ENCODE data around the gene PCDH9. TPM values are rescaled to one million over a fixed set of nuclear protein-coding genes. Genes with fewer than 3 reads are reported as not detected.

Gene PCDH9
- total and polyA plus RNA-seq, 7 donors = under 0.01 to 15.7 (median 8.7) TPM; not detected in 1

DNA sequence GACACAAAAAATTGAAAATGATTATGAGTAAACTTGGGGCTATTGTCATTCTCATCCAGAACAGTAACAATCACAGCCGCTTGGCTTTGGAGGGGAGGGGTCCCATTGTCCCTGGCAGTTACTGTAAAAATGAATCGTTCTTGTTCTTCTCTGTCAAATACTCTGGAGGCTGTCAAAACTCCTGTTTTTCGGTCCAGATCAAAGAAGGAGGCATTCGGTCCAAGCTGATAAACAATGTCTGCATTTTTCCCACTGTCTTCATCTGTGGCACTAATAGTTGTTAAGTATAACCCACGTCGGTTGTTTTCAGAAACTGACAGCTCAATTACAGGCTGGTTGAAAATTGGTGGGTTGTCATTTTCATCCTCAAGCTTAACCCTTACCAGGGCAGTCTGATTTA, 3.4 kb downstream of the PCDH9 start:
- TF ChIP-seq POLR2A (IDR thresholded peaks at IDR 0.05) = no peak
- TF ChIP-seq, protein P1, sequence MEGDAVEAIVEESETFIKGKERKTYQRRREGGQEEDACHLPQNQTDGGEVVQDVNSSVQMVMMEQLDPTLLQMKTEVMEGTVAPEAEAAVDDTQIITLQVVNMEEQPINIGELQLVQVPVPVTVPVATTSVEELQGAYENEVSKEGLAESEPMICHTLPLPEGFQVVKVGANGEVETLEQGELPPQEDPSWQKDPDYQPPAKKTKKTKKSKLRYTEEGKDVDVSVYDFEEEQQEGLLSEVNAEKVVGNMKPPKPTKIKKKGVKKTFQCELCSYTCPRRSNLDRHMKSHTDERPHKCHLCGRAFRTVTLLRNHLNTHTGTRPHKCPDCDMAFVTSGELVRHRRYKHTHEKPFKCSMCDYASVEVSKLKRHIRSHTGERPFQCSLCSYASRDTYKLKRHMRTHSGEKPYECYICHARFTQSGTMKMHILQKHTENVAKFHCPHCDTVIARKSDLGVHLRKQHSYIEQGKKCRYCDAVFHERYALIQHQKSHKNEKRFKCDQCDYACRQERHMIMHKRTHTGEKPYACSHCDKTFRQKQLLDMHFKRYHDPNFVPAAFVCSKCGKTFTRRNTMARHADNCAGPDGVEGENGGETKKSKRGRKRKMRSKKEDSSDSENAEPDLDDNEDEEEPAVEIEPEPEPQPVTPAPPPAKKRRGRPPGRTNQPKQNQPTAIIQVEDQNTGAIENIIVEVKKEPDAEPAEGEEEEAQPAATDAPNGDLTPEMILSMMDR (IDR thresholded peaks at IDR 0.05) = no peak
- no peak for TF ChIP-seq EP300 (IDR thresholded peaks at IDR 0.05)
- WGBS, 2 donors = 56 to 78% methylated on average over 6 of the region's 6 CpGs
- Histone ChIP-seq H3K27me3 (no peaks in the 10 kb centered on the region), H3K4me3 (no peak overlapping the region), H3K4me1 (peaks cover 0 to 23% (median 9%) of the 10 kb centered on the region in 4 donors), H3K9me3 (no peaks in the 10 kb centered on the region), H3K27ac (no peak overlapping the region), H3K36me3 (no peaks in the 10 kb centered on the region)
- DNase-seq = no peak
- intact Hi-C loops (cut with DNase I) = loop anchor here (10.0 kb wide), 3 partner anchors 152 to 1302 kb away; no protein-coding TSS in a partner anchor

DNA sequence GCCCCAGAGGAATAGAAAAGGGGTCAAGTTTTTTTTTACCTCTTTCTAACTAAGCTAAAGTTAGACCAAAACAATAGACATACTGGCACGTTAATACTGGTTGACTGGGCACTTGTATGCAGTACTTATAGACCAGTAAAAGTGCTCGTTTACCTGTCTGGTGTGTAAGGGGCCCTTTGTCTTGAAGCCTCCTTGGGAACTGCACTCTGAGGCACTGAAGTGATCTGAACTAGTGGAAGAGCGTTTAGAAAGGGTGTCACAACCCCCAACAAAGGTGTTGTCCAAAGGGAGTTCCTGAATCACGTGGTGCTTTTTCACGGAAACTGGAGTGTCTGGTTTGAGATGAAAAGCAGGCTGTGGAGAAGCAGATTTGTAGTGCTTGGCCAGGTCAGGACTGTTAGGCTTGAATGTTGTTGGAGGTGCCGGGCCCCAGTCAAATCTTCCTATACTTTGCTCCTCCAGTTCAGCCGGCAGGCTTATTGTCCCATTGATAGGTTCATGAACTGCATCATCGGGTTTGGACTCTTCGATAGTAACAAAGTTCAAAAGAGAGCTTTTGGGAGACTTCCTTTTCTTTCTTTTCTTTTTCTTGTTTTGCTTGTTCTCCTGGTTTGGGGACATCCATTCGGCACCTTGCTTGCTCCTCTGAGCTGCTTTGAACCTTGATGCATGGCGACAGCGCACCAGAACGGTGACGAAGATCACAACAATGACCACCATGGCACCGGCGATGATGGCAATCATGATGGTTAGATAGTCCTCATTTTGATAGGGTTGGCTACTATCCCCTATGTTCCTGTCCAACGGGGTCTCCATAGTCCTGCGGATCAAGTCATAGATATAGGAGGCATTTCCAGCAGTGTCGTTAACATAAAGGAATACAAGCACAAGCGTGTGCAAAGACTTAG, 4.6 kb downstream of the PCDH9 start:
- no peak overlapping the region for H3K4me3 ChIP-seq
- intact Hi-C loops (cut with DNase I) = loop anchor here (10.0 kb wide), 3 partner anchors 151 to 1301 kb away; no protein-coding TSS in a partner anchor
- no peak for DNase-seq

DNA sequence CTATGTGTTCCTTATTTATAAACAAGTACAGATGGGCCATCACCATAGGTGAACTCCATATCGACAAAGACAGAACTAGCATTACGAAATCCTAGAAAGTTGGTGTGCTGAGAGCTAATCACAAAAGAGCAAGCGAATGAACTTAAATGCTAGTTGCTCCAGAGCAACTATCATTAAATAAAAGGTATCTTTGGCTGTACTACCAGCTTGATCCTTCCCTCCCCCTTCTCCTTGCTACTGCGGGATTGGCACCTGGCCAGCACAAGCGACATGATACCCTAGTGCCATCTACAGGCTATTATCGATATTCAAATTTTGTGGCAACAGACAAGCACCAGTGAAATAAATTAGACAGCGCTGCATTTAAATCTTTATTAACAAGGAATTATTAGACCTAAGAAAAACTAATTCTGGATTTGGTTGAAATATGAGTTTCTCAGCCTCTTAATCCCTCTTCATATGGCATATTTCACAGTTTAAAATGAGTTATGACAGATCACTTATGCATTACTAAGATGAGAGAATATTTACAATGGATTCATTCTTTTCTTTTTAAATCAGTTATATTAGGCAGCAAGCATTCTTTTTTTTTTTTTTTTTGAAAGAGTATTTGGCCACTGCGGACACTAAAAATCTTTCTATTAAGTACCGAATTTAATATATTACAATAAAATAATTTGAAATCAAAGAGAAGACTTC, 5.8 kb downstream of the PCDH9 start:
- DNase-seq = peak; percentile 92
- no peaks in the 10 kb centered on the region for H3K9me3 ChIP-seq
- peak overlapping the region in 1 of 4 donors; percentile 3 for H3K27ac ChIP-seq
- intact Hi-C loops (cut with DNase I) = loop anchor here (10.0 kb wide), 3 partner anchors 149 to 1299 kb away; no protein-coding TSS in a partner anchor
- H3K36me3 ChIP-seq = no peaks in the 10 kb centered on the region
- no peaks in the 10 kb centered on the region for H3K27me3 ChIP-seq
- peak overlapping the region; percentile 13 to 28 (median 19) for H3K4me3 ChIP-seq
- peaks cover 0 to 13% (median 7%) of the 10 kb centered on the region in 4 donors for H3K4me1 ChIP-seq
- WGBS, 2 donors = 22 to 28% methylated on average over 9 of the region's 9 CpGs
- TF ChIP-seq POLR2AphosphoS5 (IDR thresholded peaks at IDR 0.05) (peak; percentile 50 to 90 (median 72)), POLR2A (IDR thresholded peaks at IDR 0.05) (no peak), EP300 (IDR thresholded peaks at IDR 0.05) (no peak)
- TF ChIP-seq, protein P1 (IDR thresholded peaks at IDR 0.05) = peak; percentile 57 to 69 (median 64)

More for the DNA sequence above, 4.6 kb downstream of the PCDH9 start:
- Histone ChIP-seq H3K4me1 (peaks cover 0 to 18% (median 9%) of the 10 kb centered on the region in 4 donors), H3K36me3 (no peaks in the 10 kb centered on the region), H3K9me3 (no peaks in the 10 kb centered on the region), H3K27ac (no peak overlapping the region), H3K27me3 (no peaks in the 10 kb centered on the region)
- WGBS, 2 donors = 66 to 83% methylated on average over 20 of the region's 20 CpGs
- TF ChIP-seq, protein P1 (IDR thresholded peaks at IDR 0.05) = no peak
- no peak for TF ChIP-seq POLR2AphosphoS5 (IDR thresholded peaks at IDR 0.05)

DNA sequence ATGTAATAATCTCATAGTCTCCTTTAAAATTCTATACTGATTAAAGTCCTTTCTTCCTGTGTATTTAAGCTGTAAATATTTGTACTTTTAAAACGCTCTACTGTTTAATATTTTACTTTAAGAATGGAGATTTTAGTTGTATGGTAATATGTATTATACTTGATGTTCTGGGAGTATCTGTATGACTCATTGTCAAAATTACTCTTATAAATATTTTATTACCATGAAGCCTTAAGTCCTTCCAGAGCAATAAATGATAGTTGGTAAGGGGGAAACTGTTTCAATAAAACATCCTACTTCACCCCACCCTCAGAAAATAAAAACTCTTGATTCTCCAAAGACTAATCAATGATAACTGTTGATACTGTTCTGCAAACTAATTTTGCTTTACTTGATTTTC, 6.4 kb downstream of the PCDH9 start:
- Histone ChIP-seq H3K4me3 (peak overlapping the region; percentile 13 to 28 (median 19)), H3K27me3 (no peaks in the 10 kb centered on the region), H3K36me3 (no peaks in the 10 kb centered on the region), H3K27ac (peak overlapping the region in 1 of 4 donors; percentile 3), H3K9me3 (no peaks in the 10 kb centered on the region), H3K4me1 (peaks cover 0 to 10% (median 5%) of the 10 kb centered on the region in 4 donors)
- TF ChIP-seq POLR2A (IDR thresholded peaks at IDR 0.05) = no peak
- TF ChIP-seq EP300 (IDR thresholded peaks at IDR 0.05) = no peak
- no peak for TF ChIP-seq POLR2AphosphoS5 (IDR thresholded peaks at IDR 0.05)
- TF ChIP-seq, protein P1 (IDR thresholded peaks at IDR 0.05) = no peak
- intact Hi-C loops (cut with DNase I) = loop anchor here (10.0 kb wide), 3 partner anchors 149 to 1299 kb away; no protein-coding TSS in a partner anchor
- WGBS, 2 donors = 3 to 59% methylated on average over 1 of the region's 1 CpG
- no peak for DNase-seq
